GM12872 (cell line): ENCODE results near the gene RPN2.

ENCODE experiments used
- CTCF ChIP-seq: IDR thresholded peaks from 3 replicates; pipeline ENCODE4 v1.5.1; 2011; ENCODE audit warnings: low read depth, mild to moderate bottlenecking, low read length, moderate library complexity; ENCODE audit not compliant: insufficient read depth

The RPN2 gene

GRCh38 chr20:37283530-37284195, 104.5 kb downstream of the RPN2 start:
- no peak for TF ChIP-seq CTCF

GRCh38 chr20:37284691-37285161, 105.6 kb downstream of the RPN2 start:
- TF ChIP-seq CTCF, result no peak

GRCh38 chr20:37285664-37286374, 106.7 kb downstream of the RPN2 start:
- TF ChIP-seq CTCF, result no peak

- TF ChIP-seq CTCF, result no peak
These were observed 109.0 kb downstream of the RPN2 start for GRCh38 chr20:37288091-37288490.

GRCh38 chr20:37290158-37290810, 111.2 kb downstream of the RPN2 start:
- no peak for TF ChIP-seq CTCF
